Keratinocyte (primary cell): ENCODE measurements around the gene DSCAML1. TPM values are rescaled to one million over a fixed set of nuclear protein-coding genes. Genes with fewer than 3 reads are reported as not detected.

Experiments used
- DNase-seq: peaks from one replicate; pipeline ENCODE4 v3.0.0-alpha.2; 2011; ENCODE audit warnings: low read depth, missing footprints, low spot score
- FAIRE-seq: peaks from 2 replicates; lab custom pipeline; 2011; peaks lifted over from hg19 to GRCh38; lab: Jason Lieb, UNC
- H2AFZ ChIP-seq: 2 replicates; pipeline ENCODE4 v1.6.0; 2012; ENCODE audit warnings: low read length, control low read depth, inconsistent platforms; ENCODE audit not compliant: control insufficient read depth
- H3K27ac ChIP-seq: 2 replicates; pipeline ENCODE4 v1.5.1; 2011; ENCODE audit warnings: low read length; ENCODE audit not compliant: control insufficient read depth, insufficient read depth
- H3K27me3 ChIP-seq: 3 replicates; pipeline ENCODE4 v1.6.0; 2011; ENCODE audit warnings: low read length; ENCODE audit not compliant: control insufficient read depth, insufficient read depth; ENCODE audit errors: extremely low read depth
- H3K36me3 ChIP-seq, 2 experiments: 2 replicates in 1 of 2; 3 replicates in 1 of 2; pipeline ENCODE4 v1.5.1; 2011; ENCODE audit warnings: low read length in 2 of 2, mild to moderate bottlenecking in 1 of 2; ENCODE audit not compliant: control insufficient read depth in 2 of 2, insufficient read depth in 2 of 2; ENCODE audit errors: extremely low read depth in 1 of 2
- H3K4me1 ChIP-seq: 3 replicates; pipeline ENCODE4 v1.5.1; 2011; ENCODE audit warnings: low read length; ENCODE audit not compliant: control insufficient read depth, insufficient read depth; ENCODE audit errors: extremely low read depth
- H3K4me2 ChIP-seq: 3 replicates; pipeline ENCODE4 v1.6.0; 2011; ENCODE audit warnings: low read depth, low read length; ENCODE audit not compliant: control insufficient read depth, insufficient read depth; ENCODE audit errors: extremely low read depth
- H3K4me3 ChIP-seq, 3 experiments: fragments of 200-600 bp in 1 of 3; sonication (generic) in 1 of 3; 2 replicates in 2 of 3; 3 replicates in 1 of 3; pipeline ENCODE4 v1.5.1; 2011 to 2016; ENCODE audit warnings: low read length in 3 of 3, mild to moderate bottlenecking in 3 of 3, control low read depth in 2 of 3, inconsistent platforms in 1 of 3, low read depth in 1 of 3, mixed read lengths in 1 of 3, mixed run types in 1 of 3, moderate library complexity in 1 of 3; ENCODE audit not compliant: control insufficient read depth in 2 of 3, insufficient read depth in 2 of 3; ENCODE audit errors: extremely low read depth in 1 of 3
- H3K79me2 ChIP-seq: 2 replicates; pipeline ENCODE4 v1.6.0; 2012; ENCODE audit warnings: low read length; ENCODE audit not compliant: control insufficient read depth, insufficient read depth
- H3K9ac ChIP-seq: 3 replicates; pipeline ENCODE4 v1.6.0; 2011; ENCODE audit warnings: low read length; ENCODE audit not compliant: control insufficient read depth, insufficient read depth; ENCODE audit errors: extremely low read depth
- H3K9me1 ChIP-seq: 3 replicates; pipeline ENCODE4 v1.6.0; 2011; ENCODE audit warnings: low read length; ENCODE audit not compliant: control insufficient read depth, insufficient read depth; ENCODE audit errors: extremely low read depth
- H3K9me3 ChIP-seq: 2 replicates; pipeline ENCODE4 v1.5.1; 2012; ENCODE audit warnings: low read depth, low read length; ENCODE audit not compliant: control insufficient read depth
- H4K20me1 ChIP-seq: 3 replicates; pipeline ENCODE4 v1.6.0; 2011; ENCODE audit warnings: low read length; ENCODE audit not compliant: control insufficient read depth, insufficient read depth; ENCODE audit errors: extremely low read depth
- EZH2 ChIP-seq: IDR thresholded peaks from one replicate; pipeline ENCODE4 v1.6.1; 2012; ENCODE audit warnings: inconsistent platforms, mild to moderate bottlenecking, low read length, moderate library complexity
- dilution Hi-C: fragments of 300-500 bp; cut with MboI; formaldehyde crosslinking; loops from one replicate; pipeline ENCODE4 v1.7.0; 2020; ENCODE audit warnings: low sequenced_read_pairs; ENCODE audit not compliant: extremely low pct_ligation_motif_present
- polyA plus RNA-seq, 5 experiments: library from polyadenylated mRNA; depleted of rRNA in 3 of 5; stranded (reverse) in 3 of 5; stranded (forward) in 1 of 5; unstranded in 1 of 5; fragments of >200 nt; gene quantifications; 1 replicate in 1 of 5; 2 replicates in 3 of 5; 3 replicates in 1 of 5; pipeline versions ENCODE4 v1.2.1 to v1.2.3, GENCODE V29; 2011 to 2012; ENCODE audit warnings: missing spikeins in 2 of 5, low read depth in 1 of 5, low replicate concordance in 1 of 5
- TF ChIP-seq, protein P1 (sequence below), 3 experiments: IDR thresholded peaks in 1 of 3; conservative IDR thresholded peaks in 1 of 3; optimal IDR thresholded peaks in 1 of 3; 2 replicates in 2 of 3; 3 replicates in 1 of 3; pipeline versions ENCODE3 to v1.5.1; 2011; ENCODE audit warnings: low read length in 3 of 3, mild to moderate bottlenecking in 3 of 3, moderate library complexity in 2 of 3, control low read depth in 1 of 3, inconsistent platforms in 1 of 3; ENCODE audit not compliant: insufficient read depth in 2 of 3; ENCODE audit errors: extremely low read depth in 1 of 3

DSCAML1 gene
- polyA plus RNA-seq, 1 donor (not counting 4 experiments of a cell fraction or from before 2014, with no cell fraction given): not detected

DNA sequence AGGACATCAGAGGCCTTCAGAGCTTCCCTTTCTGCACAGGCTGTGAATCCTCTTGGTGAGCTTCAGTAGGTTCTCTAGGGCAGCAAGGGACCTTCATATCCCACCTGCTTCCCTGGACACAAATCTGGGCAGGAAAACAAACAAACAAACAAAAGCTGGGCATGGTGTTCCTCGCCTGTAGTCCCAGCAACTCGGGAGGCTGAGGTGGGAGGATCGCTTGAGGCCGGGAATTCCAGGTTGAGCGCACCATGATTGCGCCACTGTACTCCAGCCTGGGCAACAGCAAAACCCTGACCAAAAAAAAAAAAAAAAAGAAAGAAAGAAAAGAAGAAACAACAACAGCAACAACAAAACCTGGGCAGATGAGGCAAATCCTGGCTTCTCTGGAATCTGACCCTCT lies 376.4 kb downstream of the DSCAML1 start:
- no peaks in the 10 kb centered on the region for H4K20me1 ChIP-seq
- FAIRE-seq: no peak
- H2AFZ ChIP-seq: no peak overlapping the region
- H3K79me2 ChIP-seq: no peaks in the 10 kb centered on the region
- H3K27ac ChIP-seq: no peak overlapping the region
- H3K4me1 ChIP-seq: no peaks in the 10 kb centered on the region
- no peaks in the 10 kb centered on the region for H3K36me3 ChIP-seq
- no peaks in the 10 kb centered on the region for H3K9me3 ChIP-seq
- H3K4me3 ChIP-seq: no peak overlapping the region
- H3K4me2 ChIP-seq: no peak overlapping the region
- no peak for DNase-seq
- H3K9me1 ChIP-seq: no peaks in the 10 kb centered on the region
- dilution Hi-C loops: no loop called here
- TF ChIP-seq EZH2: no peak
- TF ChIP-seq, protein P1, sequence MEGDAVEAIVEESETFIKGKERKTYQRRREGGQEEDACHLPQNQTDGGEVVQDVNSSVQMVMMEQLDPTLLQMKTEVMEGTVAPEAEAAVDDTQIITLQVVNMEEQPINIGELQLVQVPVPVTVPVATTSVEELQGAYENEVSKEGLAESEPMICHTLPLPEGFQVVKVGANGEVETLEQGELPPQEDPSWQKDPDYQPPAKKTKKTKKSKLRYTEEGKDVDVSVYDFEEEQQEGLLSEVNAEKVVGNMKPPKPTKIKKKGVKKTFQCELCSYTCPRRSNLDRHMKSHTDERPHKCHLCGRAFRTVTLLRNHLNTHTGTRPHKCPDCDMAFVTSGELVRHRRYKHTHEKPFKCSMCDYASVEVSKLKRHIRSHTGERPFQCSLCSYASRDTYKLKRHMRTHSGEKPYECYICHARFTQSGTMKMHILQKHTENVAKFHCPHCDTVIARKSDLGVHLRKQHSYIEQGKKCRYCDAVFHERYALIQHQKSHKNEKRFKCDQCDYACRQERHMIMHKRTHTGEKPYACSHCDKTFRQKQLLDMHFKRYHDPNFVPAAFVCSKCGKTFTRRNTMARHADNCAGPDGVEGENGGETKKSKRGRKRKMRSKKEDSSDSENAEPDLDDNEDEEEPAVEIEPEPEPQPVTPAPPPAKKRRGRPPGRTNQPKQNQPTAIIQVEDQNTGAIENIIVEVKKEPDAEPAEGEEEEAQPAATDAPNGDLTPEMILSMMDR (optimal IDR thresholded peaks at IDR 0.05 in 1 of 3, IDR thresholded peaks at IDR 0.05 in 1 of 3, conservative IDR thresholded peaks at IDR 0.05 in 1 of 3; ENCODE audit: extremely low read depth in 1 of 3, insufficient read depth in 2 of 3, low read length in 3 of 3): no peak
- peaks cover 7% of the 10 kb centered on the region for H3K27me3 ChIP-seq
- H3K9ac ChIP-seq: no peak overlapping the region

DNA sequence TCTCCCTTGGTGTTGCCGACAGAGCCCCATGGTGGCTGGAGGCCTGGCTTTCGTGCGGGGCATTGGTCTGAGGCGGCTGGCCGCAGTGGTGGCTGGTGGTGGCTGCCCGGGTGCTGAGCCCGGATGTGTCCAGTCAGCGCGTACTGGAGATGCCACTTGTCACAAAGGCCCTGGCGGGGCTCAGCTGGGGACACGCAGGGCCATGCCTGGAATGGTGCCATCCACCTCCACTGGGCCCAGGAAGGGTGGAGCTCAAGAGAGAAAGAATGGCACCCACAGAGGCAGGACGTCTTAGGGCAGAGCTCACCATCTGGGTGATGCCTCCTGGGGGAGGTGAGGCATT lies 376.9 kb downstream of the DSCAML1 start:
- H3K9me3 ChIP-seq: no peaks in the 10 kb centered on the region
- H3K27ac ChIP-seq: no peak overlapping the region
- FAIRE-seq (no peak), DNase-seq (no peak)
- no peak overlapping the region for H3K9ac ChIP-seq
- no peaks in the 10 kb centered on the region for H3K79me2 ChIP-seq
- no peaks in the 10 kb centered on the region for H3K4me1 ChIP-seq
- no peak overlapping the region for H3K4me2 ChIP-seq
- no peak overlapping the region for H3K4me3 ChIP-seq
- H3K36me3 ChIP-seq: no peaks in the 10 kb centered on the region
- peaks cover 3% of the 10 kb centered on the region for H3K27me3 ChIP-seq
- no peak for TF ChIP-seq EZH2
- TF ChIP-seq, protein P1 (optimal IDR thresholded peaks at IDR 0.05 in 1 of 3, IDR thresholded peaks at IDR 0.05 in 1 of 3, conservative IDR thresholded peaks at IDR 0.05 in 1 of 3; ENCODE audit: extremely low read depth in 1 of 3, insufficient read depth in 2 of 3, low read length in 3 of 3): no peak
- no peak overlapping the region for H2AFZ ChIP-seq
- no peaks in the 10 kb centered on the region for H3K9me1 ChIP-seq
- dilution Hi-C loops: no loop called here
- H4K20me1 ChIP-seq: no peaks in the 10 kb centered on the region
